Stimulated activated CD4-positive, alpha-beta T cell treated with anti-CD3 and anti-CD28 coated beads, Interleukin-4, amount 100 ng/mL, for 48 hours (primary cell): ENCODE results near the gene GRM4.

Experiments used
- DNase-seq, 2 donors: peaks; one replicate each; pipeline ENCODE4 v3.0.0-alpha.2; 2020; ENCODE audit warnings: low read depth in 2 of 2

GRM4 gene

GRCh38 chr6:34085453-34086170 is 60.3 kb downstream of the GRM4 start:
- no peak for DNase-seq

- DNase-seq, result no peak
Measured at GRCh38 chr6:34084591-34085290, 61.1 kb downstream of the GRM4 start.

- no peak for DNase-seq
Measured at GRCh38 chr6:34082864-34083626, 62.8 kb downstream of the GRM4 start.

GRCh38 chr6:34082348-34082747 is 63.5 kb downstream of the GRM4 start:
- DNase-seq, result no peak

- no peak for DNase-seq
Measured at GRCh38 chr6:34080357-34080756, 65.5 kb downstream of the GRM4 start.

- DNase-seq, result no peak
Measured at GRCh38 chr6:34079899-34080298, 66.0 kb downstream of the GRM4 start.

- DNase-seq, result no peak
Measured at GRCh38 chr6:34075906-34076305, 70.0 kb downstream of the GRM4 start.

GRCh38 chr6:34074064-34074742 is 71.7 kb downstream of the GRM4 start:
- no peak for DNase-seq

- no peak for DNase-seq
Measured at GRCh38 chr6:34073540-34073939, 72.3 kb downstream of the GRM4 start.

GRCh38 chr6:34072727-34073126 is 73.2 kb downstream of the GRM4 start:
- DNase-seq, result no peak

GRCh38 chr6:34071884-34072379 is 74.0 kb downstream of the GRM4 start:
- DNase-seq, result no peak

- no peak for DNase-seq
Measured at GRCh38 chr6:34071136-34071883, 74.6 kb downstream of the GRM4 start.

- no peak for DNase-seq
Measured at GRCh38 chr6:34070315-34071135, 75.4 kb downstream of the GRM4 start.

- no peak for DNase-seq
Measured at GRCh38 chr6:34068462-34069044, 77.3 kb downstream of the GRM4 start.

- no peak for DNase-seq
Measured at GRCh38 chr6:34067814-34068213, 78.1 kb downstream of the GRM4 start.

GRCh38 chr6:34066772-34067770 is 78.8 kb downstream of the GRM4 start:
- DNase-seq, result no peak

- DNase-seq, result no peak
Measured at GRCh38 chr6:34066218-34066571, 79.7 kb downstream of the GRM4 start.

- no peak for DNase-seq
Measured at GRCh38 chr6:34065466-34066217, 80.2 kb downstream of the GRM4 start.
